ENCODE data around the gene BNC2.

- TF ChIP-seq EZH2phosphoT487 (IDR thresholded peaks at IDR 0.05; ENCODE audit: low read depth, severe bottlenecking, unreplicated experiment) (no peak), CTCF (IDR thresholded peaks at IDR 0.05; ENCODE audit: poor library complexity) (no peak)
These were observed 502.0 kb downstream of the BNC2 start for GRCh38 chr9:16368237-16369087.
